Lung (tissue), 16 donors: ENCODE results near the gene ABCA10. TPM values are rescaled to one million over a fixed set of nuclear protein-coding genes. Genes with fewer than 3 reads are reported as not detected.
"Not testable (repeated sequence)": the region's sequence is repeated elsewhere in the genome, so short reads cannot be mapped to it uniquely, and the experiment has no call there.

Source experiments
- ATAC-seq: fragments of 200-7000 bp; cut with Tn5 transposase; one replicate; pipeline ENCODE4 v1.9.1; 2020; ENCODE audit warnings: moderate number of reproducible peaks; ENCODE audit not compliant: insufficient read depth, low FRiP score
- DNase-seq, 3 donors: peaks; one replicate each; pipeline ENCODE4 v3.0.0-alpha.2; 2013 to 2017
- H3K27ac ChIP-seq, 2 donors: one replicate each; pipeline ENCODE4 v1.5.1; 2013; ENCODE audit warnings: mild to moderate bottlenecking in 2 of 2, moderate library complexity in 2 of 2, control low read depth in 1 of 2, inconsistent platforms in 1 of 2, low read depth in 1 of 2, low read length in 1 of 2
- H3K27me3 ChIP-seq, 3 donors: one replicate each; pipeline ENCODE4 v1.5.1; 2013; ENCODE audit warnings: low read length in 2 of 3; ENCODE audit not compliant: control insufficient read depth in 3 of 3, insufficient read depth in 3 of 3
- H3K36me3 ChIP-seq, 4 donors: one replicate each; pipeline ENCODE4 v1.5.1; 2013; ENCODE audit warnings: low read length in 4 of 4, mild to moderate bottlenecking in 1 of 4, moderate library complexity in 1 of 4; ENCODE audit not compliant: control insufficient read depth in 4 of 4, insufficient read depth in 4 of 4
- H3K4me1 ChIP-seq, 5 donors: one replicate each; pipeline ENCODE4 v1.5.1; 2013; ENCODE audit warnings: low read length in 5 of 5, mild to moderate bottlenecking in 2 of 5, moderate library complexity in 1 of 5; ENCODE audit not compliant: control insufficient read depth in 5 of 5, insufficient read depth in 5 of 5
- H3K4me3 ChIP-seq: one replicate; pipeline ENCODE4 v1.5.1; 2013; ENCODE audit warnings: mild to moderate bottlenecking, control low read depth, moderate library complexity
- H3K9ac ChIP-seq, 2 donors: one replicate each; pipeline ENCODE4 v1.5.1; 2013; ENCODE audit warnings: low read length in 2 of 2, control low read depth in 1 of 2; ENCODE audit not compliant: insufficient read depth in 1 of 2
- H3K9me3 ChIP-seq, 4 donors: one replicate each; pipeline ENCODE4 v1.5.1; 2013; ENCODE audit warnings: low read length in 3 of 4, mild to moderate bottlenecking in 1 of 4, moderate library complexity in 1 of 4; ENCODE audit not compliant: control insufficient read depth in 4 of 4, insufficient read depth in 3 of 4
- WGBS, 2 donors: extraction: QIAGEN DNeasy Blood & Tissue Kit; methylation state at CpG; one replicate each; pipeline ENCODE4 v1.1.7; 2013; 5-methylcytosine and 5-hydroxymethylcytosine counted together
- long read RNA-seq, 5 donors: transcript quantifications; one replicate each; lab custom pipeline, GENCODE V29; 2026
- polyA plus RNA-seq, 2 donors: library from polyadenylated mRNA; stranded (reverse); fragments of 200-250 nt; gene quantifications; one replicate each; pipeline ENCODE4 v1.2.1, GENCODE V29; 2013
- total RNA-seq, 2 donors: library from RNA; depleted of rRNA in 1 of 2; stranded (reverse); fragments of >200 nt in 1 of 2; gene quantifications; one replicate each; pipeline ENCODE4 v1.2.1, GENCODE V29; 2014 to 2021
- TF ChIP-seq, protein P1 (sequence below): IDR thresholded peaks from 2 replicates; pipeline ENCODE4 v1.5.1; 2012; ENCODE audit warnings: mild to moderate bottlenecking; ENCODE audit errors: control extremely low read depth, extremely low read depth
- donor health status: control.
- donor health status: control.
- donor health status: Bipolar disorder and iron deficiency.
- donor health status: healthy.
- donor health status: DM: yes; HTN: yes; CAD: no.

ABCA10 gene, protein sequence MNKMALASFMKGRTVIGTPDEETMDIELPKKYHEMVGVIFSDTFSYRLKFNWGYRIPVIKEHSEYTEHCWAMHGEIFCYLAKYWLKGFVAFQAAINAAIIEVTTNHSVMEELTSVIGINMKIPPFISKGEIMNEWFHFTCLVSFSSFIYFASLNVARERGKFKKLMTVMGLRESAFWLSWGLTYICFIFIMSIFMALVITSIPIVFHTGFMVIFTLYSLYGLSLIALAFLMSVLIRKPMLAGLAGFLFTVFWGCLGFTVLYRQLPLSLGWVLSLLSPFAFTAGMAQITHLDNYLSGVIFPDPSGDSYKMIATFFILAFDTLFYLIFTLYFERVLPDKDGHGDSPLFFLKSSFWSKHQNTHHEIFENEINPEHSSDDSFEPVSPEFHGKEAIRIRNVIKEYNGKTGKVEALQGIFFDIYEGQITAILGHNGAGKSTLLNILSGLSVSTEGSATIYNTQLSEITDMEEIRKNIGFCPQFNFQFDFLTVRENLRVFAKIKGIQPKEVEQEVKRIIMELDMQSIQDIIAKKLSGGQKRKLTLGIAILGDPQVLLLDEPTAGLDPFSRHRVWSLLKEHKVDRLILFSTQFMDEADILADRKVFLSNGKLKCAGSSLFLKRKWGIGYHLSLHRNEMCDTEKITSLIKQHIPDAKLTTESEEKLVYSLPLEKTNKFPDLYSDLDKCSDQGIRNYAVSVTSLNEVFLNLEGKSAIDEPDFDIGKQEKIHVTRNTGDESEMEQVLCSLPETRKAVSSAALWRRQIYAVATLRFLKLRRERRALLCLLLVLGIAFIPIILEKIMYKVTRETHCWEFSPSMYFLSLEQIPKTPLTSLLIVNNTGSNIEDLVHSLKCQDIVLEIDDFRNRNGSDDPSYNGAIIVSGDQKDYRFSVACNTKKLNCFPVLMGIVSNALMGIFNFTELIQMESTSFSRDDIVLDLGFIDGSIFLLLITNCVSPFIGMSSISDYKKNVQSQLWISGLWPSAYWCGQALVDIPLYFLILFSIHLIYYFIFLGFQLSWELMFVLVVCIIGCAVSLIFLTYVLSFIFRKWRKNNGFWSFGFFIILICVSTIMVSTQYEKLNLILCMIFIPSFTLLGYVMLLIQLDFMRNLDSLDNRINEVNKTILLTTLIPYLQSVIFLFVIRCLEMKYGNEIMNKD (N-terminal part only)
- total RNA-seq (10 to 100 TPM in 1 of 2 donors, 1 to 10 TPM in 1; 3.5 to 26.6 TPM), polyA plus RNA-seq (10 to 100 TPM in 1 of 2 donors, under 1 TPM in 1; 0.29 to 10.9 TPM)
- long read RNA-seq, donor 1 = 0 reads
- long read RNA-seq, donor 2 = 0 reads
- long read RNA-seq, donor 3, partial matches to known transcripts = 0 of 1 reads
- long read RNA-seq, donor 3, other reads (novel, unspliced or antisense) = 0 of 1 reads
- long read RNA-seq, donor 4 = 0 reads
- long read RNA-seq, donor 5 = 0 reads

DNA sequence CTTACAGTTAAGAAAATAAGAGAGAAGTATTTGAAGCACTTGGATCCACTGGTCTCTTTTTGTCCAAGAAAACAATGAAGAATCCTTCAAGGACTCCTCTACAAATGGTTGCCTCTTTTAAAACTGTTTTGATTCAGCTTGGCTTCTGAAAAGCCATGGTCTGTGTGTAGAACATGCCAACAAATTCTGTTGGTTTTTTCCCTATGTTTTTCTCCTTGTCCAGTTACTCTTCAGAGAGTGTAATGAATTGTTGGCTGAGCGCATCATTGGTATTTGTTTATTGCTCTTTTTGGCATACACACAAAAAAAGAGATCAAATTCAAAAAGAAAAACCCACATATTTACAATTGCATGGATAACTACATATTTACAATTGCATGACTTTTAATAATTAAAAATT lies at the start of gene ABCA10:
ABCA10 (minus strand) TSS at position 249 of the 400 bp plus-strand sequence. CDS start 3,466 bp downstream, outside the sequence.
- H3K27ac ChIP-seq = no peak within 1 kb of the TSS
- H3K9me3 ChIP-seq = peaks cover 0 to 3% (median under 1%) of the 10 kb centered on the region in 4 donors
- H3K4me3 ChIP-seq = no peak within 1 kb of the TSS
- peaks cover 0 to 5% (median 0%) of the 10 kb centered on the region in 5 donors for H3K4me1 ChIP-seq
- TF ChIP-seq, protein P1, sequence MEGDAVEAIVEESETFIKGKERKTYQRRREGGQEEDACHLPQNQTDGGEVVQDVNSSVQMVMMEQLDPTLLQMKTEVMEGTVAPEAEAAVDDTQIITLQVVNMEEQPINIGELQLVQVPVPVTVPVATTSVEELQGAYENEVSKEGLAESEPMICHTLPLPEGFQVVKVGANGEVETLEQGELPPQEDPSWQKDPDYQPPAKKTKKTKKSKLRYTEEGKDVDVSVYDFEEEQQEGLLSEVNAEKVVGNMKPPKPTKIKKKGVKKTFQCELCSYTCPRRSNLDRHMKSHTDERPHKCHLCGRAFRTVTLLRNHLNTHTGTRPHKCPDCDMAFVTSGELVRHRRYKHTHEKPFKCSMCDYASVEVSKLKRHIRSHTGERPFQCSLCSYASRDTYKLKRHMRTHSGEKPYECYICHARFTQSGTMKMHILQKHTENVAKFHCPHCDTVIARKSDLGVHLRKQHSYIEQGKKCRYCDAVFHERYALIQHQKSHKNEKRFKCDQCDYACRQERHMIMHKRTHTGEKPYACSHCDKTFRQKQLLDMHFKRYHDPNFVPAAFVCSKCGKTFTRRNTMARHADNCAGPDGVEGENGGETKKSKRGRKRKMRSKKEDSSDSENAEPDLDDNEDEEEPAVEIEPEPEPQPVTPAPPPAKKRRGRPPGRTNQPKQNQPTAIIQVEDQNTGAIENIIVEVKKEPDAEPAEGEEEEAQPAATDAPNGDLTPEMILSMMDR = no peak
- ATAC-seq (no peak), DNase-seq (peak in 2 of 3 donors; percentile 52 to 68)
- peak within 1 kb of the TSS in 1 of 2 donors; percentile 59 for H3K9ac ChIP-seq
- WGBS, 2 donors = 73 to 97% methylated on average over 1 of the region's 1 CpG
- no peaks in the 10 kb centered on the region for H3K36me3 ChIP-seq
- no peaks in the 10 kb centered on the region for H3K27me3 ChIP-seq

DNA sequence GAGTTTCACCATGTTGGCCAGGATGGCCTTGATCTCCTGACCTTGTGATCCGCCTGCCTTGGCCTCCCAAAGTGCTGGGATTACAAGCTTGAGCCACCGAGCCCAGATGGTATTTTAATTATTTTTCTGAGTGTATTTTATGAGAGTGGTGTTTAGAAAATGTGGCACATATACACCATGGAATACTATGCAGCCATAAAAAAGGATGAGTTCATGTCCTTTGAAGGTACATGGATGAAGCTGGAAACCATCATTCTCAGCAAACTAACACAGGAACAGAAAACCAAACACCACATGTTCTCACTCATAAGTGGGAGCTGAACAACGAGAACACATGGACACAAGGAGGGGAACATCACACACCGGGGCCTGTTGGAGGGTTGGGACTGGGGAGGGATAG lies 47.7 kb upstream of the ABCA10 start:
- H3K27me3 ChIP-seq, H3K9me3 ChIP-seq, H3K4me1 ChIP-seq, DNase-seq, H3K36me3 ChIP-seq, H3K27ac ChIP-seq, H3K4me3 ChIP-seq, H3K9ac ChIP-seq, ATAC-seq: not testable (repeated sequence)
- 95 to 100% methylated on average over 4 of the region's 4 CpGs for WGBS, 2 donors

DNA sequence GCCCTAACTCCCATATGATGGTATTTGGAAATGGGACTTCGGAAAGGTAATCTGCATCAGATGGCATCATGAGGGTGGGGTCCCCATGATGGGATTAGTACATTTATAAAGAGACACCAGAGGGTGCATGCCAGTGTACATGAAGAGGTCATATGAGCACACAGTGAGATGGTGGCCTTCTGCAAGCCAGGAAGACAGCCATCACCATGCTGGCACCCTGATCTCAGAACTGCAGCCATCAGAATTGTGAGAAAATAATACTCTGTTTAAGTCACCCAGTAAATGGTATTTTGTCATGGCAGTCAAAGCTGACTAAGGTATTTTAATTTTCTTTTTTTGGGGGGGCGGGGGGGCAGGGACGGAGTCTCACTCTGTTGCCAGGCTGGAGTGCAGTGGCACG lies 47.1 kb upstream of the ABCA10 start:
- no peak overlapping the region for H3K9ac ChIP-seq
- no peak overlapping the region for H3K27ac ChIP-seq
- H3K36me3 ChIP-seq = no peaks in the 10 kb centered on the region
- H3K4me1 ChIP-seq = no peaks in the 10 kb centered on the region
- H3K4me3 ChIP-seq = no peak overlapping the region
- TF ChIP-seq, protein P1 = no peak
- ATAC-seq = no peak
- 95 to 98% methylated on average over 4 of the region's 4 CpGs for WGBS, 2 donors
- no peak for DNase-seq
- no peaks in the 10 kb centered on the region for H3K9me3 ChIP-seq
- no peaks in the 10 kb centered on the region for H3K27me3 ChIP-seq
